Stimulated activated CD4-positive, alpha-beta T cell treated with anti-CD3 and anti-CD28 coated beads, Interleukin-4, amount 100 ng/mL, for 4 hours (primary cell): ENCODE data around the gene KIF26B.

ENCODE experiments used
- DNase-seq, 2 experiments: peaks; one replicate each; pipeline ENCODE4 v3.0.0-alpha.2; 2020

KIF26B gene

DNA sequence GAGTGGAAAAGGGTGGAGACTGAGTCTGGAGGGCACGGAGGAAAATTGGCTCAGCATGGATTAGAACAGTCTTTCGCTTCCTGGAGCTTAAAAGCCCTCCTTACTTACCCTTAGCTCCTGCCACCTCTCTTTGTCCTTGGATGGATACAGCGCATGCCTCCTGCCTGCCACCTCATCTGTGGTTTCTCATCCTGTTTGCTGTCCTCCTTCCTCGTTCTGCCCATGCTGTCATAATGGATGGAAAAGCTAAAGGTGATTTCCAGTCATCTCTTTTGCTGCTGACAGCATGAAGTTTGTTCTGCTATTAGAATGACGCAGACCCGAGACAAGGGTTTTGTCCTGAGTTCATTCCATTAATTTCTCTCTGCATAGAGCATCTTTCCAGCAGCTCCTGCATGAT lies 425.9 kb downstream of the KIF26B start:
- no peak for DNase-seq

- DNase-seq, result no peak
Measured at GRCh38 chr1:245582026-245582425, 427.2 kb downstream of the KIF26B start.

DNA sequence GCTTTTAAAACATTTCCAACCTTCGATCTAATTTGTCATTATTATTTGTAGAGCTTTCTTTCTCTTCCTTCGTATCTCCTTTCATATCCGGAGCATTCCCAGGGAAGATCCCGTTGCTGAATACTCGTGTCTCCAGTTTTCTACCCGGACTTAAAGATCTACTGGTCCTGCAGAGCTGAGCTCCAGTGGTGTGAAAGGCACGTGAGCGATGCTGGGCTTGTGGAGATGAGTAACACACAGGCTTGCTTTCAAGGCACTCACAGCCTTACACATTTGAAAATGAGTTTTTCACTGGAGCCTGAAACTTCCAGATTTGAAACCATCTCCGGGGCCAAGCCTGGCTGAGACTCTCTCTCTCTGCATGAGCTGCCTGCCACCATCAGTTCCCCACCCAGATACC lies 428.3 kb downstream of the KIF26B start:
- no peak for DNase-seq

DNA sequence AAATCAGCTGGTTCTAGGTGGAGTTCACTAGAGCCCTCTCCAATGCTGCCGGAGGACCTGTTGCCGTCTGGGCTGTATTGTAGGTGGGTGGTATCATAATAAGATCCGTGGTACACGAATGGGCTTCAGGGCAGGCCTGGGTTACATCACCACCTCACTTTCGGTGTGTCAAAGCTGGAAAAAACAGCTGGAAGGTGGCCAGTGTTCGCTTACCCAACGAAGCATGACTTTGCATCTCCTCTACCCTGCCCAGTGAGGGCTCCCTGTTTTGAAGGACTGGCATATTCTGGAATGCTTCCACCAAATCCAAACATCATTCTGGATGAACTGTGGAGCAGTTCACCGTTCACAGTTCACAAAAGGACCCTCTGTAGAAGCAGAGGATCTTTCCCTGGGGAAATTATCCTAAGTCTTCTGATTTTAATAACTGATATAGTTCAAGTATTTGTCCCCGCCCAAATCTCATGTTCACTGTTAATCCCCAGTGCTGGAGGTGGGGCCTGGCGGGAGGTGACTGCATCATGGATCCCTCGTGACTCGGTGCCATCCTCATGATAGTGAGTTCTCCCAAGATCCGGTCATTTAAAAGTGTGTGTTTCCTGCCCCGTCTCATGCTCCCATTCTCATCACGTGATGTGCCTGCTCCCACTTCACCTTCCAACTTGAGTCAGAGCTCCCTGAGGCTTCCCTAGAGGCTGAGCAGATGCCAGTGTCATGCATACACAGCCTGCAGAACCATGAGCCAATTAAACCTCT lies 429.0 kb downstream of the KIF26B start:
- no peak for DNase-seq

- DNase-seq, result no peak
Measured at GRCh38 chr1:245585252-245585959, 430.6 kb downstream of the KIF26B start.

DNA sequence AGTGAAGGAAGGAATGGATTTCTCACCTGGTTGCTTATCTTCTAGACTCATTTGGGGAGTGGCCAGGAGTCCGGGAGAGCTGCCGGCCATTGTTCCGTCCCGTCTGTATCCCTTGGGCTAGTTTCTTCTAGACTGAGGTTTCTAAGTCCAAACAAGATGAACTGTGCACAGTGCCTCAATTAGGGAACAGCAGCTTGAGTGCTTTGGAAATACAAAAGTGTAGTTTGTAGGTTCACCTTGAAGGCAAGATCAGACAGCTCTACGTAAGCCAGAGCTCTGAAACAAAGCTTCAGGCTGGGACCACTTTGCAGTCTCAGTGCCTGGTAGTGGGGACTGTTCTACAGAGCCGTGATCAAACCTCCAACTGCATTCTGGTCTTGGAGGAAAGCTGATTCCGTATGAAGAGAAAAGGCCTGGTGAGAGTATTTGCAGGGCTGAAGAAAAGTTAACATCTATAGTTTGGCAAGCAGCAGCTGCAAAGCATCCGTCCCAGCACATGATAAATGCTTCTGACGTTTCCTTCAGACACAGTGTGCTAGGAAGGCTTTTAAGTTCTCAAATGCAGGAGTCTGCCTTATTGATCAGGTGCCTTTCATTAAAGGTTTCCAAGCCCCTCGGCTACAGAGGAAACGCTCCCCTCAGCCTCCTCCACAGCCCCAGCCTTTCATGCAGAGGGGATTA lies 432.8 kb downstream of the KIF26B start:
- no peak for DNase-seq

DNA sequence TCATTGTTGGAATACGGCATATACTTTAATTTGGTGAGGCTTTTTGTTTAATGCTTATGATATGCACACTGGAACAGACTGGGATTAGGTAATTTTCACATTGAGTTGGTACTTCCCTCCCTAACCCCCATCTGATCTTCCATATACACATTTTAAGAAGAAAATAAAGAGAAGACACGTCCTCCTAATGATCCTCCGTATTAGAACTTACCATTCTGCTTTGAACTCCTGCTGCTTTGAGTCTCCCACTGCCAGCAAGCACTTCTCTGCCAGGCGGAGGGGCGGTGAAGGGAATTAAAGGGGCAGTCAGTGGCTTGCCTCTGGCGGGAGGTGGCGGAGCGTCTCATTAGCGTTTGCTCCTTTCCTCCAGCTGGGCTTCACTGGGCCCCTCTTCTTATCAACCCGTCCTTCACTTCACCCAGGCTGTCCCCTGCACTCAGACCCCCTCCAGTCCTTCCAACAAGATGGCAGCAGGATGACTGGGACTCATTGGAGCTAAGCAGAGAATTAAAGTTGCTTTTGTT lies 433.4 kb downstream of the KIF26B start:
- DNase-seq, result no peak

DNA sequence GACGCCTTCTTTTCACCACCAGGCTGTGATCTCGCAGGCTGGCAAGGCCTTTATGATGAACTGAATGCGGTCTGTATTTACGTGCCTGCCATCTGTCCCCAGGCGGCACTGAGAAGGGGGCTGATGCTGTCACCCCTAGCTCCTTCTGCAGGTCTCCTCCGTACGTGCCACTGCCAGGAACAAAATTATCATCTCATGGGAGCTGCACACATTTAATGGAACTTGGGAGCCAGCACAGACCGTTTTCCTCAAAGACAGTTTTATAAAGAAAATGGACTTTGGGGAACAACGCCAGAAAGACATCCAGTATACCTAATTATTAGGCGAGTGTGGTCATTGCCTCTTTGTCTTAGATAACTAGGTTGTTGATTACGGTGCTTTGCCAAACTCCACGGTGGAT lies 434.5 kb downstream of the KIF26B start:
- DNase-seq, result no peak

GRCh38 chr1:245589906-245590305 lies 435.1 kb downstream of the KIF26B start:
- DNase-seq, result no peak

GRCh38 chr1:245590726-245591125 lies 435.9 kb downstream of the KIF26B start:
- DNase-seq, result no peak

DNA sequence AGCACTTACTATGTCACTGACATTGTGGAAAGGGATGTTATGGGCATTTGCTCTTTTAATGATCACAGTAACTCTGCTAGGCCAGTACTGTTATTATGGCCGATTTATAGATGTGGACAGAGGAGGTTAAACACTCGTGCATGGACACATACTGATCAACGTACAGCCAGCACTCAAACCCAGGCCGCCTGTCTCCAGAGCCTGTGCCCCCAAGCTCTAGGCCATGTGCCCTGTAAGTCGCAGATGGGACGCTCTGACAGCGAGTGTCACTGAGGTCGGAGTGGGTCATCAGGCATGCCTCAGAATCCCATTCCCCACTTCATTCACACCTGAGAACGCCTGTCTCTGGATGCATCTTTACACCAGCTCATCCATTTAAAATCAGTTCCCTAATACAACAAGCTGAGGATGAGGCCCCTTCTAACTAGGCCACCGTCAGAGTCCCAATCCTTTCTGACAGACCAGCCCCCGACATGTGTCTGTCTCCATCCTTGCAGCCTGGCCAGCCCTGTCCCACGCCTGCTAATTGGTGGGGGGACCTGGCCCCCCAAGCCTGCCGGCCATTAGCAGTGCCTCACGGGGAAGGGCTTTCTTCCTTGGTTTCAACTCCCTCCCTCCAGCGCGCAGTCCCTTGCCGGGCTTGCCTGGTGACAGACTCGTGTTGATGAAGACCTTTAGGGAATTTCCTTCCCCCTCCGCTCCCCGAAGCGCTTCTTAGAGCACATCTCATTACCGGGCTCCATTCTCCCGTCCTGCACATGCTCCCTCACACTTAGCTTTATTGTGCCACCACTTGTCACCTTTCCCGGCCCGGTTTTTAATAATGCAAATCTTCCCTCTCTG lies 436.8 kb downstream of the KIF26B start:
- no peak for DNase-seq

GRCh38 chr1:245592189-245592460 lies 437.3 kb downstream of the KIF26B start:
- DNase-seq, result no peak

DNA sequence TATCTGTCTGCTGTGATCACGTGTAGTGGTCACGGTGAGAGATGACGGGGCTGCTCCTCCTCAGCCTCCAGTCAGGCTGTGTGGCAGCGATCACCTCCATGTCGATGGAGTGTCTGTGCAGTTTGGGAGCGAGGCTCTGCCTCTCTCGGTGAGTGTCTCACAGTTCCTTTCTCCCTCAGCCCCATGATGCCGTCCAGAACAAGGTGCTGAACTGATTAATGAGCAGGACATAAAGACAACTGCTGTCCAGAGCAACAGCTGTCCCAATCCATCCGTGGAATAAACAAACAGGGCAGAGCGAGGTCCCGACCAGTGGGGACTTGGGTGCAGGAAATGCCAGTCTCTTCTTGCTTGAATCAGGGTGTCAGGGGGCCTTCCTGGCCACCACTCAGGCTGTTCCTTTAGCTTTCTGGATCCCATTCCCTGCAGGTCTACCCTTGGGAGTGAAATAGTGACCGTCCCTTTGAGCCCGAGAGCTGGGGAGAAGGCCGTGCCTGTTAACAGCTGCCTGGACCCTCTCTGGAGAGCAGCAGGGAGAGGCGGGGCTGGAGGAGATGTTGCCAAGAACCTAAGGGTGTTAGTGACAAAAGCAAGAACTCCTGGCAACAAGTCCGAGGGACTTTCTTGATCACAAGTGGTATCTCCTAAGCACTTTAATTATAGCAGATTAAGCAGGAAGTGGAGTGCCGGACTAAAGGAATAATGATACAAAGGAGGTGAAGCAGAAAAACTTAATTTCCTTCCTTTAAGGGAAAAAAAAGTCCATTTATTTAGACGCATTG lies 443.9 kb downstream of the KIF26B start:
- no peak for DNase-seq

GRCh38 chr1:245599371-245600174 lies 444.8 kb downstream of the KIF26B start:
- DNase-seq, result no peak

- DNase-seq, result no peak
Measured at GRCh38 chr1:245600658-245601057, 445.9 kb downstream of the KIF26B start.

DNA sequence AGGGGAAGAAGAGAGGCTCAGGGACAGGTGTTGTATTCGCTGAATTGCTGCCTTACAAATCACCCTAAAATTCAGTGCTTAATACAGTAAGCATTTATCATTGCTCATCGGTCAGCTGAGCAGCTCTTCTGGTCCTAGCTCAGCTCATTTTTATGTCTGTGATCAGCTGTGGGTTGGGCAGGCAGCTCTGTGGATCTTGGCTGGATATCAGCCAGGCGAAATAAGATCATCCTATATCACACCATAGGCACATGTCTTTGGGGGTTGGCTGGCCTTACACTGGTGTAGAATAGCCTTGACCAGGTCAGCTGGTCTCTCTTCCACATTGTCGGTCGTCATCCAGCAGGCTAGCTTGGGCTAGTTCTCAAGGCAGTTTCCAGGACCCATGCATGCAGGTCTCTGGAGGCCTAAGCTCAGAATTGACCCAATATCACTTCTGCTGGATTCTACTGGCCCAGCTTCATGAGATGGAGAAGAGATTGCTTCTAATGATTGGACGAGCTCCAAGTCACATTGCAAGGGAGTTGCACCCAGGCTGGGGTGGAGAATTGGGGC lies 448.6 kb downstream of the KIF26B start:
- DNase-seq, result no peak

- no peak for DNase-seq
Measured at GRCh38 chr1:245604979-245605378, 450.2 kb downstream of the KIF26B start.

DNA sequence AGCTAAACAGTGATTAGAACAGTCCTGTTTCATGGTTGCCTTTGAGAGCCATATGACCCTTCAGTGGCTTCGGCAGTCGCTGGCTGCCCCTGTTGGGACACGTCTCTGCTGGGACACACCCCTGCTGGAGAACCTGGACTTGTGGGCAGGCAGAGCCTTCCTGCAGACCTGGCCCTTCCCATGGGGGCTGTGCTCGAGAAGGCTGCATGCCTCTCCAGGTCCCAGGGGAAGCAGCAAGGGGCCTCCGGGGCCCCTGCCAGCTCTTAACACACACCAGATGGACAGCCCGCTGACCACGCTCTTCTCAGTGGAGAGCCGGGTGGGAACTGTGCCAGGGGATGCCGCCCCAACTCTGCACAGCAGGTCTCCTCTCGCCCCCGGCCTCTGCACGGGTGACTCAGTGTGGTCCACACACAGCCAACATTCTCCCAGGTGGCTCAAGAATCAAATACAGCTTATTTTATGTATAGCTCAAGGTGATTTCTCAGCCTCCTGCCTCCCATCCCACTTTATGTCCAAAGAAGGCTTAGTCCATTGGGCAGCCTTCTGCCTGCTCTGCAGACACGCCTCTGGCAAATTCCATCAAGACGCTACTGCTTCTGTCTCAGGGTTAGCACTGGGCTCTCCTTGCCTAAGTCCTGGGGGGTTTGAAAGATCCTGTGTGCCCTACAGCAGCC lies 450.8 kb downstream of the KIF26B start:
- DNase-seq, result no peak

DNA sequence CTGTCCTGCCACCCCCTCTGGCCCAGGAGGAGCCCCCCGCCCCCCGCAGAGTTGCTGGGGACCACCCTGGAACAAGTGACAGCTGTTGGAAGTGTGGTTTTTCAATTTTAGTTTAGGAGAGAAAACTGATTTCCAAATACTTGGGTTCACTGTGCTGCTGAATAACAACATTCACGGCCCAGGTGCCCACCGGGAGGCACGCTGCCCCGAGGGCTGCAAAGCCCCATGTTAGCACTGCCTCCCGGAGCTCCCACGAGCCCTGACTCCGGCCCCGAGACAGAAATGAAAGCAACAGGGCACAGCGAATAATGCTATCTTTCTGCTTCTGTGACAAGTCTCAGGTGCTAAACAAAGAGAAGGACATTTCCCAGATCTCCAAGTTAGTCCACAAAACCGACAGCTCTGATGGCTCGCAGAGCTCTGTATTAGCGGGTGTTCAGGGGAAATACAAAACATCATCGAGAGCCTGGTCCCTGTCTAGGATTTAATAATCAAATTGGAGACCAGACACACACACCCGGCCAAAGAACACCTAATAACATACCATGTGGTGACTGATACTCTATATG lies 451.5 kb downstream of the KIF26B start:
- DNase-seq, result no peak

- DNase-seq, result no peak
Measured at GRCh38 chr1:245608271-245608670, 453.5 kb downstream of the KIF26B start.
